Testis (tissue), 2 donors: Measurements from ENCODE around the gene UBASH3A.

Experiments used
- POLR2A ChIP-seq: fragments of 450-650 bp; IDR thresholded peaks from one replicate; pipeline ENCODE4 v1.6.1; 2017; ENCODE audit warnings: antibody characterized with exemption, mild to moderate bottlenecking, moderate library complexity
- TF ChIP-seq, protein P1 (sequence below), 3 experiments: fragments of 450-650 bp in 2 of 3; fragments of 200-600 bp in 1 of 3; sonication (generic) in 1 of 3; IDR thresholded peaks; one replicate each; pipeline ENCODE4 v1.5.1; 2016 to 2019; ENCODE audit warnings: antibody characterized with exemption in 3 of 3, mild to moderate bottlenecking in 2 of 3, moderate library complexity in 1 of 3

- TF ChIP-seq, protein P1, sequence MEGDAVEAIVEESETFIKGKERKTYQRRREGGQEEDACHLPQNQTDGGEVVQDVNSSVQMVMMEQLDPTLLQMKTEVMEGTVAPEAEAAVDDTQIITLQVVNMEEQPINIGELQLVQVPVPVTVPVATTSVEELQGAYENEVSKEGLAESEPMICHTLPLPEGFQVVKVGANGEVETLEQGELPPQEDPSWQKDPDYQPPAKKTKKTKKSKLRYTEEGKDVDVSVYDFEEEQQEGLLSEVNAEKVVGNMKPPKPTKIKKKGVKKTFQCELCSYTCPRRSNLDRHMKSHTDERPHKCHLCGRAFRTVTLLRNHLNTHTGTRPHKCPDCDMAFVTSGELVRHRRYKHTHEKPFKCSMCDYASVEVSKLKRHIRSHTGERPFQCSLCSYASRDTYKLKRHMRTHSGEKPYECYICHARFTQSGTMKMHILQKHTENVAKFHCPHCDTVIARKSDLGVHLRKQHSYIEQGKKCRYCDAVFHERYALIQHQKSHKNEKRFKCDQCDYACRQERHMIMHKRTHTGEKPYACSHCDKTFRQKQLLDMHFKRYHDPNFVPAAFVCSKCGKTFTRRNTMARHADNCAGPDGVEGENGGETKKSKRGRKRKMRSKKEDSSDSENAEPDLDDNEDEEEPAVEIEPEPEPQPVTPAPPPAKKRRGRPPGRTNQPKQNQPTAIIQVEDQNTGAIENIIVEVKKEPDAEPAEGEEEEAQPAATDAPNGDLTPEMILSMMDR (IDR thresholded peaks at IDR 0.05): no peak
- no peak for TF ChIP-seq POLR2A
These were observed 47.7 kb upstream of the UBASH3A start for GRCh38 chr21:42356046-42356445.
